ENCODE data around the gene CAMK2A.

DNA sequence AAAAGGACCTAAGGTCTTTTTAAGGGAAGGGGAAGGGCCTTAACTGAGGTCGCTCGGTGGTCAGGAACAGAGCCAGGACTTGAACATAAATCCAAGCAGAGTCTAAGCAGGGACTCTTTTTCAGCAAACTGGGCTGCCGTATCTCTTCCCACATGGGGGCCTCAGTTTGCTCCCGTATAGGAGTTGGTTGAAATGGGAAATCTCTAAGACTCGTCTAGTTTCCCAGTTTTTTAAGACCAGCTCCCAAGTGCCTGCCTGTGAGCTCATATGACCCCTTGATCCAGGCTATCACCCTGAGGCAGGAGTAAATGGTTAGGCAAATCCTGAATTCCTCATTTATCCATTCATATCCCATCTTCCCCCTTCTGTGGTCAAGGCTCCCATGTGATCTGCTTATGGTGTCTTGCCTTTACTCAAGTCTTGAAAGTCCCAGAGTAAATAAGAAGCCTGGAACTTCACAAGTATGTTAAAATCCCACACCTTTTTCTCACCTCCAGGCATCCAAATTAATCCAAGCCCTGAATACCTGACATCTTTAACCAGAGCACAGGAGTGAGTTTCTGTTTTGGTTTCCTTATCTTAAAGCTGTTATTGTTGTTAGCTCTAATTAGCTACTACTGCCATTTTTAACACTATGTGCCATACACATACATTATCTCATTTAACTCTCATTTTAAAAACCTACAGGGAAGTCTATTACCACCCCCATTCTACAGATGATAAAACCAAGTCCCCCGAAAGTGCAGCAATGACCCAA, 10.2 kb upstream of the CAMK2A start:
- TF ChIP-seq SMC3 (IDR thresholded peaks at IDR 0.05) (no peak), MYC (IDR thresholded peaks at IDR 0.05; ENCODE audit: borderline replicate concordance, low read length) (no peak), POLR2A (IDR thresholded peaks at IDR 0.05; ENCODE audit: low read length) (no peak), FOSL2 (IDR thresholded peaks at IDR 0.05) (no peak), FOSL2 (CRISPR knock-in tag; IDR thresholded peaks at IDR 0.05) (no peak), EP300 (IDR thresholded peaks at IDR 0.05) (no peak)
- TF ChIP-seq, protein P1, sequence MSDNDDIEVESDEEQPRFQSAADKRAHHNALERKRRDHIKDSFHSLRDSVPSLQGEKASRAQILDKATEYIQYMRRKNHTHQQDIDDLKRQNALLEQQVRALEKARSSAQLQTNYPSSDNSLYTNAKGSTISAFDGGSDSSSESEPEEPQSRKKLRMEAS (IDR thresholded peaks at IDR 0.05) = no peak
- TF ChIP-seq, protein P2, sequence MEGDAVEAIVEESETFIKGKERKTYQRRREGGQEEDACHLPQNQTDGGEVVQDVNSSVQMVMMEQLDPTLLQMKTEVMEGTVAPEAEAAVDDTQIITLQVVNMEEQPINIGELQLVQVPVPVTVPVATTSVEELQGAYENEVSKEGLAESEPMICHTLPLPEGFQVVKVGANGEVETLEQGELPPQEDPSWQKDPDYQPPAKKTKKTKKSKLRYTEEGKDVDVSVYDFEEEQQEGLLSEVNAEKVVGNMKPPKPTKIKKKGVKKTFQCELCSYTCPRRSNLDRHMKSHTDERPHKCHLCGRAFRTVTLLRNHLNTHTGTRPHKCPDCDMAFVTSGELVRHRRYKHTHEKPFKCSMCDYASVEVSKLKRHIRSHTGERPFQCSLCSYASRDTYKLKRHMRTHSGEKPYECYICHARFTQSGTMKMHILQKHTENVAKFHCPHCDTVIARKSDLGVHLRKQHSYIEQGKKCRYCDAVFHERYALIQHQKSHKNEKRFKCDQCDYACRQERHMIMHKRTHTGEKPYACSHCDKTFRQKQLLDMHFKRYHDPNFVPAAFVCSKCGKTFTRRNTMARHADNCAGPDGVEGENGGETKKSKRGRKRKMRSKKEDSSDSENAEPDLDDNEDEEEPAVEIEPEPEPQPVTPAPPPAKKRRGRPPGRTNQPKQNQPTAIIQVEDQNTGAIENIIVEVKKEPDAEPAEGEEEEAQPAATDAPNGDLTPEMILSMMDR (IDR thresholded peaks at IDR 0.05) = no peak
- TF ChIP-seq, protein P3, sequence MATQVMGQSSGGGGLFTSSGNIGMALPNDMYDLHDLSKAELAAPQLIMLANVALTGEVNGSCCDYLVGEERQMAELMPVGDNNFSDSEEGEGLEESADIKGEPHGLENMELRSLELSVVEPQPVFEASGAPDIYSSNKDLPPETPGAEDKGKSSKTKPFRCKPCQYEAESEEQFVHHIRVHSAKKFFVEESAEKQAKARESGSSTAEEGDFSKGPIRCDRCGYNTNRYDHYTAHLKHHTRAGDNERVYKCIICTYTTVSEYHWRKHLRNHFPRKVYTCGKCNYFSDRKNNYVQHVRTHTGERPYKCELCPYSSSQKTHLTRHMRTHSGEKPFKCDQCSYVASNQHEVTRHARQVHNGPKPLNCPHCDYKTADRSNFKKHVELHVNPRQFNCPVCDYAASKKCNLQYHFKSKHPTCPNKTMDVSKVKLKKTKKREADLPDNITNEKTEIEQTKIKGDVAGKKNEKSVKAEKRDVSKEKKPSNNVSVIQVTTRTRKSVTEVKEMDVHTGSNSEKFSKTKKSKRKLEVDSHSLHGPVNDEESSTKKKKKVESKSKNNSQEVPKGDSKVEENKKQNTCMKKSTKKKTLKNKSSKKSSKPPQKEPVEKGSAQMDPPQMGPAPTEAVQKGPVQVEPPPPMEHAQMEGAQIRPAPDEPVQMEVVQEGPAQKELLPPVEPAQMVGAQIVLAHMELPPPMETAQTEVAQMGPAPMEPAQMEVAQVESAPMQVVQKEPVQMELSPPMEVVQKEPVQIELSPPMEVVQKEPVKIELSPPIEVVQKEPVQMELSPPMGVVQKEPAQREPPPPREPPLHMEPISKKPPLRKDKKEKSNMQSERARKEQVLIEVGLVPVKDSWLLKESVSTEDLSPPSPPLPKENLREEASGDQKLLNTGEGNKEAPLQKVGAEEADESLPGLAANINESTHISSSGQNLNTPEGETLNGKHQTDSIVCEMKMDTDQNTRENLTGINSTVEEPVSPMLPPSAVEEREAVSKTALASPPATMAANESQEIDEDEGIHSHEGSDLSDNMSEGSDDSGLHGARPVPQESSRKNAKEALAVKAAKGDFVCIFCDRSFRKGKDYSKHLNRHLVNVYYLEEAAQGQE (IDR thresholded peaks at IDR 0.05) = no peak

All from A549 (cell line).